Fibroblast of lung (primary cell): ENCODE data around the gene BTBD9. TPM values are rescaled to one million over a fixed set of nuclear protein-coding genes. Genes with fewer than 3 reads are reported as not detected.

Experiments used
- DNase-seq, 2 donors: peaks; one replicate each; pipeline versions ENCODE4 v3.0.0 to v3.0.0-alpha.2; 2010; ENCODE audit warnings: low read depth in 2 of 2
- H2AFZ ChIP-seq: 2 replicates; pipeline ENCODE4 v1.5.1; 2012; ENCODE audit warnings: low read length, control low read depth, inconsistent platforms
- H3K27ac ChIP-seq: 2 replicates; pipeline ENCODE4 v1.5.1; 2011; ENCODE audit warnings: low read length, control low read depth; ENCODE audit not compliant: insufficient read depth
- H3K27me3 ChIP-seq: 2 replicates; pipeline ENCODE4 v1.5.1; 2011; ENCODE audit warnings: mild to moderate bottlenecking, low read length; ENCODE audit not compliant: control insufficient read depth, insufficient read depth
- H3K36me3 ChIP-seq: 2 replicates; pipeline ENCODE4 v1.5.1; 2011; ENCODE audit warnings: low read length; ENCODE audit not compliant: control insufficient read depth, insufficient read depth
- H3K4me1 ChIP-seq: 2 replicates; pipeline ENCODE4 v1.5.1; 2011; ENCODE audit warnings: low read length; ENCODE audit not compliant: control insufficient read depth, insufficient read depth; ENCODE audit errors: extremely low read depth
- H3K4me2 ChIP-seq: 2 replicates; pipeline ENCODE4 v1.5.1; 2011; ENCODE audit warnings: low read length, control low read depth; ENCODE audit not compliant: insufficient read depth; ENCODE audit errors: extremely low read depth
- H3K4me3 ChIP-seq, 4 experiments: fragments of 200-600 bp in 1 of 4; sonication (generic) in 1 of 4; replicated peaks in 1 of 4; 2 replicates each; pipeline ENCODE4 v1.5.1; 2011 to 2016; ENCODE audit warnings: low read length in 4 of 4, low read depth in 3 of 4, mild to moderate bottlenecking in 3 of 4, control low read depth in 2 of 4, inconsistent platforms in 1 of 4, mixed read lengths in 1 of 4; ENCODE audit not compliant: insufficient read depth in 1 of 4; ENCODE audit errors: control extremely low read depth in 1 of 4
- H3K79me2 ChIP-seq: 2 replicates; pipeline ENCODE4 v1.5.1; 2012; ENCODE audit warnings: mild to moderate bottlenecking, low read length, inconsistent platforms; ENCODE audit not compliant: control insufficient read depth, insufficient read depth
- H3K9ac ChIP-seq: 2 replicates; pipeline ENCODE4 v1.5.1; 2011; ENCODE audit warnings: mild to moderate bottlenecking, low read length, control low read depth; ENCODE audit not compliant: insufficient read depth
- H3K9me3 ChIP-seq: 2 replicates; pipeline ENCODE4 v1.5.1; 2012; ENCODE audit warnings: low read depth, low read length; ENCODE audit not compliant: control insufficient read depth, insufficient read depth
- H4K20me1 ChIP-seq: 2 replicates; pipeline ENCODE4 v1.5.1; 2011; ENCODE audit warnings: low read length; ENCODE audit not compliant: control insufficient read depth, insufficient read depth; ENCODE audit errors: extremely low read depth
- EZH2 ChIP-seq: IDR thresholded peaks from 2 replicates; pipeline ENCODE4 v1.5.1; 2012; ENCODE audit warnings: low read length, control low read depth, mild to moderate bottlenecking; ENCODE audit errors: missing control alignments
- polyA plus RNA-seq, 2 donors: library from polyadenylated mRNA; depleted of rRNA in 1 of 2; stranded (reverse) in 1 of 2; unstranded in 1 of 2; fragments of >200 nt; gene quantifications; 2 replicates each; pipeline ENCODE4 v1.2.1, GENCODE V29; 2011 to 2012; ENCODE audit warnings: missing spikeins in 1 of 2
- total RNA-seq: library from RNA; depleted of rRNA; stranded (reverse); fragments of >200 nt; gene quantifications from 2 replicates; pipeline ENCODE4 v1.2.1, GENCODE V29; 2014
- TF ChIP-seq, protein P1 (sequence below), 2 donors: IDR thresholded peaks in 1 of 2; conservative IDR thresholded peaks in 1 of 2; 1 replicate in 1 of 2; 2 replicates in 1 of 2; pipeline ENCODE4 v1.5.1; 2011 to 2012; ENCODE audit warnings: low read length in 2 of 2, control low read depth in 1 of 2, inconsistent platforms in 1 of 2, low read depth in 1 of 2, mild to moderate bottlenecking in 1 of 2

The BTBD9 gene
- total and polyA plus RNA-seq, 2 donors (not counting 1 experiment from before 2014, with no cell fraction given), result 7.7 to 13.4 TPM

GRCh38 chr6:38612143-38612965, 27.4 kb downstream of the BTBD9 start:
- H3K4me1 ChIP-seq, result peaks cover 4% of the 10 kb centered on the region
- H3K36me3 ChIP-seq, result no peaks in the 10 kb centered on the region
- H3K9me3 ChIP-seq, result no peaks in the 10 kb centered on the region
- no peak overlapping the region for H3K4me2 ChIP-seq
- peak overlapping the region; percentile 19 for H3K27ac ChIP-seq
- TF ChIP-seq, protein P1, sequence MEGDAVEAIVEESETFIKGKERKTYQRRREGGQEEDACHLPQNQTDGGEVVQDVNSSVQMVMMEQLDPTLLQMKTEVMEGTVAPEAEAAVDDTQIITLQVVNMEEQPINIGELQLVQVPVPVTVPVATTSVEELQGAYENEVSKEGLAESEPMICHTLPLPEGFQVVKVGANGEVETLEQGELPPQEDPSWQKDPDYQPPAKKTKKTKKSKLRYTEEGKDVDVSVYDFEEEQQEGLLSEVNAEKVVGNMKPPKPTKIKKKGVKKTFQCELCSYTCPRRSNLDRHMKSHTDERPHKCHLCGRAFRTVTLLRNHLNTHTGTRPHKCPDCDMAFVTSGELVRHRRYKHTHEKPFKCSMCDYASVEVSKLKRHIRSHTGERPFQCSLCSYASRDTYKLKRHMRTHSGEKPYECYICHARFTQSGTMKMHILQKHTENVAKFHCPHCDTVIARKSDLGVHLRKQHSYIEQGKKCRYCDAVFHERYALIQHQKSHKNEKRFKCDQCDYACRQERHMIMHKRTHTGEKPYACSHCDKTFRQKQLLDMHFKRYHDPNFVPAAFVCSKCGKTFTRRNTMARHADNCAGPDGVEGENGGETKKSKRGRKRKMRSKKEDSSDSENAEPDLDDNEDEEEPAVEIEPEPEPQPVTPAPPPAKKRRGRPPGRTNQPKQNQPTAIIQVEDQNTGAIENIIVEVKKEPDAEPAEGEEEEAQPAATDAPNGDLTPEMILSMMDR (conservative IDR thresholded peaks at IDR 0.05 in 1 of 2, IDR thresholded peaks at IDR 0.05 in 1 of 2; ENCODE audit: low read depth in 1 of 2, low read length in 2 of 2), result no peak
- no peak for TF ChIP-seq EZH2
- H2AFZ ChIP-seq, result no peak overlapping the region
- H3K4me3 ChIP-seq, result no peak overlapping the region
- H3K27me3 ChIP-seq, result no peaks in the 10 kb centered on the region
- H3K79me2 ChIP-seq, result no peaks in the 10 kb centered on the region
- DNase-seq, result peak; percentile 72 to 82
- no peak overlapping the region for H3K9ac ChIP-seq
- no peaks in the 10 kb centered on the region for H4K20me1 ChIP-seq

DNA sequence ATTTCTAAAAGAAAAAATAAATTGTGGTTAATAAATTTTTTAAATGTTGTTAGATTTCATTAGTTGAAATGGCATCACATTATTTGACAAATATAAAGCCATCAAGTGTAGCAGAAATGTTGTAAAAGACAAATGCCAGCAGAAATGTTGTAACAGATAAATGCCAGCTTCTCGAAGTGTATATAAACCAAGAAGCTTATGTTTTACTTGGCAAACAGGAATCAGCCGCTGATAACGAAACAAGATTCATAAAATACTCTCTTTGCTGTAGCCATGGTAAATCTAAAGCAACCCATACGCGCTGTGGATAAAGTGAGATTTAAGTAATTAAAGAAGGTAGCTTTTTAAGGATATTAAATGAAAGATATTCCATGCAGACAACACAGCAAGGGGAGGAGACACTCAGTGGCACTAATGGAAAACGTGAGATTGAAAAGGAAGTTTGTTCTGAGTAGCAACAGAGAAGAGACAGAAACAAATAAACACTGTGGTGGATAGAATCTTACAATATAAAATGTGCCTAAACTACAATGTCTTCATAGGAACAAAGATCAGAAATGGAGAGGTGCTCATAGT, 29.6 kb downstream of the BTBD9 start:
- H3K27me3 ChIP-seq, result no peaks in the 10 kb centered on the region
- H3K4me3 ChIP-seq, result peak overlapping the region in 1 of 4 experiments; percentile 5
- peak overlapping the region; percentile 72 for H3K4me2 ChIP-seq

GRCh38 chr6:38604700-38605099, 35.0 kb downstream of the BTBD9 start:
- Histone ChIP-seq H3K4me1 (peaks cover 4% of the 10 kb centered on the region), H3K27me3 (no peaks in the 10 kb centered on the region), H3K9me3 (no peaks in the 10 kb centered on the region), H3K27ac (no peak overlapping the region), H3K9ac (no peak overlapping the region), H3K4me3 (no peak overlapping the region), H2AFZ (no peak overlapping the region), H4K20me1 (no peaks in the 10 kb centered on the region), H3K4me2 (no peak overlapping the region), H3K79me2 (no peaks in the 10 kb centered on the region), H3K36me3 (no peaks in the 10 kb centered on the region)
- peak; percentile 11 to 45 for DNase-seq
- TF ChIP-seq, protein P1 (conservative IDR thresholded peaks at IDR 0.05 in 1 of 2, IDR thresholded peaks at IDR 0.05 in 1 of 2; ENCODE audit: low read depth in 1 of 2, low read length in 2 of 2), result no peak
- no peak for TF ChIP-seq EZH2

More for the DNA sequence above, 29.6 kb downstream of the BTBD9 start:
- Histone ChIP-seq H2AFZ (no peak overlapping the region), H3K4me1 (peaks cover 4% of the 10 kb centered on the region), H3K79me2 (no peaks in the 10 kb centered on the region), H3K27ac (no peak overlapping the region), H4K20me1 (no peaks in the 10 kb centered on the region), H3K36me3 (no peaks in the 10 kb centered on the region), H3K9me3 (no peaks in the 10 kb centered on the region), H3K9ac (no peak overlapping the region)
- DNase-seq, result peak in 1 of 2 donors; percentile 28
- no peak for TF ChIP-seq EZH2
- TF ChIP-seq, protein P1 (conservative IDR thresholded peaks at IDR 0.05 in 1 of 2, IDR thresholded peaks at IDR 0.05 in 1 of 2; ENCODE audit: low read depth in 1 of 2, low read length in 2 of 2), result no peak
